NB4 (cell line): ENCODE measurements around the gene ANKHD1.

Experiments
- MYC ChIP-seq: IDR thresholded peaks from 2 replicates; pipeline ENCODE4 v1.6.1; 2011; ENCODE audit warnings: low read depth, low read length
- POLR2A ChIP-seq: IDR thresholded peaks from 2 replicates; pipeline ENCODE4 v1.6.1; 2011; ENCODE audit warnings: mild to moderate bottlenecking; ENCODE audit not compliant: insufficient read length; ENCODE audit errors: extremely low read depth
- TF ChIP-seq, protein P1 (sequence below): IDR thresholded peaks from one replicate; pipeline ENCODE4 v1.5.1; 2012; ENCODE audit warnings: low read depth, low read length
- TF ChIP-seq, protein P2 (sequence below): IDR thresholded peaks from 2 replicates; pipeline ENCODE4 v1.6.1; 2011; ENCODE audit warnings: low read depth, low read length

DNA sequence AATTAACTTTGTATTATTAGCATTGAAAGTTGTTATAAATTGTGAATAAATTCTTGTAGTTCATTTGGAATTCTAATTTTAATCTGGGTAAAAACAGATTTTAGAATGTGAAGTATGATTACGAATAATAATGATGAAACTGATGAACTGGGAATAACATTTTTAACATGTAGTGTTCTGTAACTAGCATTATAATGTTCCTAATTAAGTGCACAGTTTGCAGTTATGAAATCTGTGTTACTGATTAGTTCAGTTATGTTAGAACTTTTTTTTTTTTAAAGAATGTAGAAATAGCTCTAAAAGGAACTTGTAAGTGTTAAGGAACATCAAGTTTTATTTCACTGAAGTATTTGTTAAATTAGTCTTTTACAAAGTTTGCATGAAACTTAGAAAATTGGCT is 97.0 kb downstream of the ANKHD1 start:
- TF ChIP-seq, protein P1, sequence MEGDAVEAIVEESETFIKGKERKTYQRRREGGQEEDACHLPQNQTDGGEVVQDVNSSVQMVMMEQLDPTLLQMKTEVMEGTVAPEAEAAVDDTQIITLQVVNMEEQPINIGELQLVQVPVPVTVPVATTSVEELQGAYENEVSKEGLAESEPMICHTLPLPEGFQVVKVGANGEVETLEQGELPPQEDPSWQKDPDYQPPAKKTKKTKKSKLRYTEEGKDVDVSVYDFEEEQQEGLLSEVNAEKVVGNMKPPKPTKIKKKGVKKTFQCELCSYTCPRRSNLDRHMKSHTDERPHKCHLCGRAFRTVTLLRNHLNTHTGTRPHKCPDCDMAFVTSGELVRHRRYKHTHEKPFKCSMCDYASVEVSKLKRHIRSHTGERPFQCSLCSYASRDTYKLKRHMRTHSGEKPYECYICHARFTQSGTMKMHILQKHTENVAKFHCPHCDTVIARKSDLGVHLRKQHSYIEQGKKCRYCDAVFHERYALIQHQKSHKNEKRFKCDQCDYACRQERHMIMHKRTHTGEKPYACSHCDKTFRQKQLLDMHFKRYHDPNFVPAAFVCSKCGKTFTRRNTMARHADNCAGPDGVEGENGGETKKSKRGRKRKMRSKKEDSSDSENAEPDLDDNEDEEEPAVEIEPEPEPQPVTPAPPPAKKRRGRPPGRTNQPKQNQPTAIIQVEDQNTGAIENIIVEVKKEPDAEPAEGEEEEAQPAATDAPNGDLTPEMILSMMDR: no peak
- TF ChIP-seq POLR2A: no peak
- TF ChIP-seq MYC: no peak
- TF ChIP-seq, protein P2, sequence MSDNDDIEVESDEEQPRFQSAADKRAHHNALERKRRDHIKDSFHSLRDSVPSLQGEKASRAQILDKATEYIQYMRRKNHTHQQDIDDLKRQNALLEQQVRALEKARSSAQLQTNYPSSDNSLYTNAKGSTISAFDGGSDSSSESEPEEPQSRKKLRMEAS: no peak
